ENCODE measurements around the gene ASCC3. TPM values are rescaled to one million over a fixed set of nuclear protein-coding genes. Genes with fewer than 3 reads are reported as not detected.

The ASCC3 gene
- total RNA-seq, 1 experiment from 2014 or later, result 40.5 TPM

- Histone ChIP-seq H3K9ac (ENCODE audit: low read length) (no peak overlapping the region), H3K4me2 (ENCODE audit: low read length) (no peak overlapping the region), H3K27ac (ENCODE audit: low read depth, low read length) (no peak overlapping the region), H3K27me3 (ENCODE audit: insufficient read depth, low read length) (no peaks in the 10 kb centered on the region), H3K36me3 (ENCODE audit: control insufficient read depth in 1 of 2, insufficient read depth in 2 of 2, low read length in 2 of 2) (no peaks in the 10 kb centered on the region), H3K9me3 (ENCODE audit: control insufficient read depth in 1 of 2, insufficient read depth in 1 of 2, low read depth in 1 of 2, low read length in 2 of 2) (no peaks in the 10 kb centered on the region), H3K9me2 (ENCODE audit: insufficient read depth) (no peaks in the 10 kb centered on the region), H2AFZ (ENCODE audit: low read depth, low read length, poor library complexity, severe bottlenecking) (no peak overlapping the region), H4K20me1 (ENCODE audit: insufficient read depth) (no peaks in the 10 kb centered on the region), H3K79me2 (ENCODE audit: insufficient read depth, low read length) (no peaks in the 10 kb centered on the region), H3K4me1 (ENCODE audit: control insufficient read depth in 1 of 2, insufficient read depth in 2 of 2, low read length in 2 of 2) (no peaks in the 10 kb centered on the region), H3K4me3 (replicated peaks in 1 of 2; ENCODE audit: low read depth in 1 of 2, low read length in 2 of 2) (no peak overlapping the region)
- POLR2A ChIA-PET, result no interaction called here
- CTCF ChIA-PET, result interaction anchor here (1.1 to 1.5 kb wide), 2 partner anchors 22 to 376 kb away, joined by 3 read pairs; no protein-coding TSS in a partner anchor
- ATAC-seq (no peak), DNase-seq (ENCODE audit: low read depth, low spot score) (no peak)
- intact Hi-C loops (cut with micrococcal nuclease), result no loop called here
- BruUV-seq (replicated peaks), result no TSS peak
- TF ChIP-seq SRF (IDR thresholded peaks at IDR 0.05; ENCODE audit: low read depth), result no peak
- TF ChIP-seq EGR1 (IDR thresholded peaks at IDR 0.05; ENCODE audit: low read depth), result no peak
- TF ChIP-seq REST (IDR thresholded peaks at IDR 0.05; ENCODE audit: low read depth), result no peak
- RAD21 ChIA-PET (ENCODE audit: low non-redundant PET in 1 of 2, low total read pairs in 2 of 2, uncharacterized antibody in 2 of 2, unreplicated experiment in 2 of 2), result no interaction called here
Observed at GRCh38 chr6:100482698-100483097, 398.4 kb downstream of the ASCC3 start.

DNA sequence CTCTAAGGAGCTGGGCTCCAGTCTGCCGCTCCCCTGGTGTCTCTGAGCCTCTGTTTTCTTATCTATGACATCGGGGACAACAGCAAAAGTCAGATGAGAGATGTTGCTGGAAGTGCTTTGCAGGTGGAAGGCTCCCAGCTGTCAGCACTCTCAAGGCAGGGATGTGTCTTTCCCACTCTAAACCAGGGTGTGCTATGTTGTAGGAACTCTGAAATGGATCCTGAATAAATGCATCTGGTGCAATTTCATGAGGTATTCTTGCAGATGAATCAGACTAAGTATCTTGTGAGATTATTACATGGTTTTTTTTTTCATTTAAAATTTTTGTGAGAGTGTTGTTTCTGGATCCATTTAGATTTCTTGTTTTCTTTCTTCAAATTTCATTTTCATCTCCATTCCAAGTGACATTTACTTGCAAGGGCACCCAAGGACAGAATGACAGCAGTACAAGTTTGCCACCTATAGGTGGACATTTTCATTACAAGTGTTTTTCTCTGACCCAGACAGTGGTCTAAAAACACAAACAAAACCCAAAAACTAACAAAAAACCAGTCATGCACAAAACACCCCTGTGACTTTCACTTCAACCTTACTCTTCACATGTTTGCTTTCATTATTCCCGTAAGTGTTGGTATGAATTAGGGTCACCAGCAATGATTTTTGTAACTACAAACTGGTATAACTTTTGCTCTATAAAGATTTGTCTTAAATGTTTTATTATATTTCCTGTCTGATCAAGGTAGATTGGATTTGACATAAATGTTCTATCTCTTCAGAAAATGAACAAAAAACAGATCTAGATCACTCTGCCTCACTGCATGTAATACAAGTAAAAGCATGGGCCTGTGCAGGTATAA is 401.7 kb downstream of the ASCC3 start:
- no peaks in the 10 kb centered on the region for H3K9me2 ChIP-seq (ENCODE audit: insufficient read depth)
- no peak overlapping the region for H3K4me2 ChIP-seq (ENCODE audit: low read length)
- peak overlapping the region; percentile 73 for H2AFZ ChIP-seq (ENCODE audit: low read depth, low read length, poor library complexity, severe bottlenecking)
- ATAC-seq (peak; percentile 81), DNase-seq (ENCODE audit: low read depth, low spot score) (peak; percentile 54)
- no peaks in the 10 kb centered on the region for H3K36me3 ChIP-seq (ENCODE audit: control insufficient read depth in 1 of 2, insufficient read depth in 2 of 2, low read length in 2 of 2)
- no peak overlapping the region for H3K9ac ChIP-seq (ENCODE audit: low read length)
- no peaks in the 10 kb centered on the region for H4K20me1 ChIP-seq (ENCODE audit: insufficient read depth)
- TF ChIP-seq FOSL1 (IDR thresholded peaks at IDR 0.05; ENCODE audit: low read depth) (no peak), CEBPB (IDR thresholded peaks at IDR 0.05; ENCODE audit: low read depth) (no peak), RAD21 (IDR thresholded peaks at IDR 0.05; ENCODE audit: low read depth) (peak; percentile 90)
- TF ChIP-seq, protein P1, sequence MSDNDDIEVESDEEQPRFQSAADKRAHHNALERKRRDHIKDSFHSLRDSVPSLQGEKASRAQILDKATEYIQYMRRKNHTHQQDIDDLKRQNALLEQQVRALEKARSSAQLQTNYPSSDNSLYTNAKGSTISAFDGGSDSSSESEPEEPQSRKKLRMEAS (IDR thresholded peaks at IDR 0.05), result no peak
- TF ChIP-seq, protein P2, sequence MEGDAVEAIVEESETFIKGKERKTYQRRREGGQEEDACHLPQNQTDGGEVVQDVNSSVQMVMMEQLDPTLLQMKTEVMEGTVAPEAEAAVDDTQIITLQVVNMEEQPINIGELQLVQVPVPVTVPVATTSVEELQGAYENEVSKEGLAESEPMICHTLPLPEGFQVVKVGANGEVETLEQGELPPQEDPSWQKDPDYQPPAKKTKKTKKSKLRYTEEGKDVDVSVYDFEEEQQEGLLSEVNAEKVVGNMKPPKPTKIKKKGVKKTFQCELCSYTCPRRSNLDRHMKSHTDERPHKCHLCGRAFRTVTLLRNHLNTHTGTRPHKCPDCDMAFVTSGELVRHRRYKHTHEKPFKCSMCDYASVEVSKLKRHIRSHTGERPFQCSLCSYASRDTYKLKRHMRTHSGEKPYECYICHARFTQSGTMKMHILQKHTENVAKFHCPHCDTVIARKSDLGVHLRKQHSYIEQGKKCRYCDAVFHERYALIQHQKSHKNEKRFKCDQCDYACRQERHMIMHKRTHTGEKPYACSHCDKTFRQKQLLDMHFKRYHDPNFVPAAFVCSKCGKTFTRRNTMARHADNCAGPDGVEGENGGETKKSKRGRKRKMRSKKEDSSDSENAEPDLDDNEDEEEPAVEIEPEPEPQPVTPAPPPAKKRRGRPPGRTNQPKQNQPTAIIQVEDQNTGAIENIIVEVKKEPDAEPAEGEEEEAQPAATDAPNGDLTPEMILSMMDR (IDR thresholded peaks at IDR 0.05 in 2 of 3, conservative IDR thresholded peaks at IDR 0.05 in 1 of 3; ENCODE audit: borderline replicate concordance in 1 of 3, insufficient read depth in 1 of 3, low read depth in 2 of 3, low read length in 2 of 3), result peak; percentile 61 to 83 (median 82)
- RAD21 ChIA-PET (ENCODE audit: low non-redundant PET in 1 of 2, low total read pairs in 2 of 2, uncharacterized antibody in 2 of 2, unreplicated experiment in 2 of 2), result no interaction called here
- CTCF ChIA-PET, result interaction anchor here (1.0 to 1.6 kb wide), 3 partner anchors 303 to 363 kb away, joined by 3 to 10 read pairs (median 6); no protein-coding TSS in a partner anchor
- no peak overlapping the region for H3K27ac ChIP-seq (ENCODE audit: low read depth, low read length)
- intact Hi-C loops (cut with micrococcal nuclease), result loop anchor here (1.0 to 5.0 kb wide), 5 partner anchors 183 to 612 kb away; no protein-coding TSS in a partner anchor
- no peaks in the 10 kb centered on the region for H3K79me2 ChIP-seq (ENCODE audit: insufficient read depth, low read length)
- no TSS peak for BruUV-seq (replicated peaks)
- no peaks in the 10 kb centered on the region for H3K27me3 ChIP-seq (ENCODE audit: insufficient read depth, low read length)
- no peak overlapping the region for H3K4me3 ChIP-seq (replicated peaks in 1 of 2; ENCODE audit: low read depth in 1 of 2, low read length in 2 of 2)
- no peaks in the 10 kb centered on the region for H3K9me3 ChIP-seq (ENCODE audit: control insufficient read depth in 1 of 2, insufficient read depth in 1 of 2, low read depth in 1 of 2, low read length in 2 of 2)
- POLR2A ChIA-PET, result no interaction called here
- H3K4me1 ChIP-seq (ENCODE audit: control insufficient read depth in 1 of 2, insufficient read depth in 2 of 2, low read length in 2 of 2), result peaks cover 0 to 8% of the 10 kb centered on the region in 2 experiments; a peak in 2 of 4 replicates

Data from HCT116 (cell line).